HepG2 (cell line): Measurements from ENCODE around the gene ANO6. TPM values are rescaled to one million over a fixed set of nuclear protein-coding genes. Genes with fewer than 3 reads are reported as not detected.

Experiments
- ATAC-seq: fragments of 200-7000 bp; cut with Tn5 transposase; 3 replicates; pipeline ENCODE4 v1.9.1; 2020; ENCODE audit warnings: mild to moderate bottlenecking, moderate library complexity
- BruUV-seq: library from RNA; stranded (reverse); fragments of 400-500 nt; replicated peaks from 2 replicates; lab custom pipeline; 2021; lab: Mats Ljungman, UMichigan
- CTCF ChIA-PET: fragments of 300-600 bp; formaldehyde crosslinking; extraction: SDS; loops from one replicate; lab custom pipeline; 2021; ENCODE audit warnings: low total read pairs, inconsistent platforms, low intra/inter-chr PET ratio; lab: Yijun Ruan, JAX
- POLR2A ChIA-PET: fragments of 350-600 bp; sonication (Branson Sonifier 250); formaldehyde crosslinking; loops from one replicate; lab custom pipeline; 2020; ENCODE audit warnings: antibody characterized with exemption, inconsistent platforms; lab: Yijun Ruan, JAX
- DNase-seq: peaks from one replicate; pipeline ENCODE4 v3.0.0-alpha.2; 2015; ENCODE audit warnings: low spot score
- FAIRE-seq: peaks from 3 replicates; lab custom pipeline; 2011; peaks lifted over from hg19 to GRCh38; lab: Jason Lieb, UNC
- H2AFZ ChIP-seq: one replicate; pipeline ENCODE4 v1.6.1; 2011; ENCODE audit warnings: low read length, inconsistent platforms
- H3K27ac ChIP-seq: fragments of 300-600 bp; 3 replicates; pipeline ENCODE4 v1.8.0; 2011; ENCODE audit warnings: mixed run types, mild to moderate bottlenecking, mixed read lengths, low read length, inconsistent platforms; ENCODE audit not compliant: insufficient read depth; ENCODE audit errors: extremely low read length
- H3K27me3 ChIP-seq, 2 experiments: fragments of 200-600 bp in 1 of 2; 2 replicates in 1 of 2; 3 replicates in 1 of 2; pipeline versions ENCODE4 v1.6.0 to v1.8.0; 2011; ENCODE audit warnings: low read length in 2 of 2, mild to moderate bottlenecking in 2 of 2, moderate library complexity in 2 of 2, inconsistent platforms in 1 of 2; ENCODE audit not compliant: insufficient read depth in 2 of 2, control insufficient read depth in 1 of 2
- H3K36me3 ChIP-seq, 2 experiments: fragments of 200-600 bp in 1 of 2; replicated peaks in 1 of 2; 2 replicates in 1 of 2; 3 replicates in 1 of 2; pipeline versions ENCODE4 v1.5.1 to v1.8.0; 2011; ENCODE audit warnings: low read length in 2 of 2, inconsistent platforms in 1 of 2; ENCODE audit not compliant: insufficient read depth in 2 of 2, control insufficient read depth in 1 of 2
- H3K4me1 ChIP-seq: 2 replicates; pipeline ENCODE4 v1.5.1; 2012; ENCODE audit warnings: low read length, inconsistent platforms; ENCODE audit not compliant: insufficient read depth
- H3K4me2 ChIP-seq: 2 replicates; pipeline ENCODE4 v1.6.0; 2011; ENCODE audit warnings: low read depth, low read length, inconsistent platforms
- H3K4me3 ChIP-seq, 3 experiments: fragments of 200-600 bp in 1 of 3; sonication (generic), shearing (Covaris generic) in 1 of 3; replicated peaks in 1 of 3; 2 replicates each; pipeline ENCODE4 v1.5.1; 2011 to 2016; ENCODE audit warnings: low read length in 3 of 3, inconsistent platforms in 2 of 3, low read depth in 2 of 3, mild to moderate bottlenecking in 2 of 3, control low read depth in 1 of 3, mixed read lengths in 1 of 3; ENCODE audit not compliant: insufficient read depth in 1 of 3
- H3K79me2 ChIP-seq: one replicate; pipeline ENCODE4 v1.6.1; 2011; ENCODE audit warnings: low read length, inconsistent platforms; ENCODE audit not compliant: insufficient read depth
- H3K9ac ChIP-seq: 2 replicates; pipeline ENCODE4 v1.6.0; 2011; ENCODE audit warnings: mild to moderate bottlenecking, low read depth, low read length, inconsistent platforms; ENCODE audit not compliant: insufficient read depth
- H3K9me3 ChIP-seq: 2 replicates; pipeline ENCODE4 v1.5.1; 2012; ENCODE audit warnings: mild to moderate bottlenecking, low read length
- H4K20me1 ChIP-seq: 2 replicates; pipeline ENCODE4 v1.6.0; 2011; ENCODE audit warnings: inconsistent platforms, mild to moderate bottlenecking, low read length, moderate library complexity; ENCODE audit not compliant: insufficient read depth
- HIVEP1 ChIP-seq: sonication (generic); formaldehyde crosslinking; IDR thresholded peaks from 2 replicates; pipeline ENCODE4 v1.4.0; 2020; ENCODE audit warnings: mild to moderate bottlenecking, missing genetic modification reagents
- HMG20B ChIP-seq: conservative IDR thresholded peaks from 2 replicates; pipeline ENCODE4 v1.6.1; 2016; ENCODE audit warnings: missing genetic modification reagents, missing compliant biosample characterization
- NFYC ChIP-seq: IDR thresholded peaks from 2 replicates; pipeline ENCODE4 v1.6.1; 2016; ENCODE audit warnings: missing genetic modification reagents, missing compliant biosample characterization
- RELA ChIP-seq: sonication (generic); formaldehyde crosslinking; IDR thresholded peaks from 2 replicates; pipeline ENCODE4 v1.4.0; 2020; ENCODE audit warnings: missing genetic modification reagents
- RFX5 ChIP-seq: IDR thresholded peaks from 2 replicates; pipeline ENCODE4 v1.6.1; 2011; ENCODE audit warnings: low read depth, low read length, improper control_type of control experiment
- ZNF790 ChIP-seq: sonication (generic); formaldehyde crosslinking; IDR thresholded peaks from 2 replicates; pipeline ENCODE4 v1.8.0; 2022; ENCODE audit warnings: missing genetic modification reagents, mild to moderate bottlenecking, borderline replicate concordance
- ZSCAN9 ChIP-seq: IDR thresholded peaks from 2 replicates; pipeline ENCODE4 v1.6.1; 2016; ENCODE audit warnings: borderline replicate concordance
- WGBS: methylation state at CpG from one replicate; pipeline ENCODE4 v1.1.6; 2017; ENCODE audit warnings: low lambda C conversion rate; 5-methylcytosine and 5-hydroxymethylcytosine counted together
- in situ Hi-C: cut with HindIII; loops from 2 replicates; pipeline ENCODE4 v1.10.0; 2017; ENCODE audit warnings: low pct_unique_long_range_greater_than_20kb; ENCODE audit not compliant: extremely low pct_ligation_motif_present
- intact Hi-C: fragments of 100-400 bp; cut with micrococcal nuclease; formaldehyde crosslinking; loops from one replicate; pipeline ENCODE4 v1.10.0; 2022; ENCODE audit not compliant: unreplicated experiment
- polyA plus RNA-seq, 8 experiments: library from polyadenylated mRNA; depleted of rRNA in 3 of 8; stranded (reverse) in 7 of 8; unstranded in 1 of 8; fragments of >200 nt; fragmentation: Illumina TruSeq in 4 of 8; extraction: Trizol in 4 of 8; gene quantifications; 2 replicates each; pipeline versions ENCODE4 v1.2.1 to v1.2.3, GENCODE V29; 2011 to 2016; ENCODE audit warnings: low read depth in 4 of 8, missing spikeins in 1 of 8, mixed read lengths in 1 of 8; ENCODE audit not compliant: insufficient read depth in 1 of 8
- total RNA-seq, 5 experiments: library from RNA; depleted of rRNA; stranded (reverse); fragments of >200 nt; fragmentation: Illumina TruSeq; extraction: Trizol; gene quantifications; 2 replicates each; pipeline ENCODE4 v1.2.3, GENCODE V29; 2016; ENCODE audit warnings: low read depth in 1 of 5
- TF ChIP-seq, protein P1 (sequence below): sonication (generic); formaldehyde crosslinking; IDR thresholded peaks from 2 replicates; pipeline ENCODE4 v1.4.0; 2020; ENCODE audit warnings: missing genetic modification reagents
- TF ChIP-seq, protein P2 (sequence below): sonication (generic); formaldehyde crosslinking; IDR thresholded peaks from 2 replicates; pipeline ENCODE4 v1.5.1; 2020; ENCODE audit warnings: mild to moderate bottlenecking, missing genetic modification reagents
- TF ChIP-seq, protein P3 (sequence below): sonication (generic); formaldehyde crosslinking; IDR thresholded peaks from 2 replicates; pipeline ENCODE4 v1.9.0; 2022; ENCODE audit warnings: low read depth, missing genetic modification reagents
- TF ChIP-seq, protein P4 (sequence below): sonication (generic); formaldehyde crosslinking; IDR thresholded peaks from 2 replicates; pipeline ENCODE4 v1.8.1; 2023; ENCODE audit warnings: missing genetic modification reagents, inconsistent platforms, borderline replicate concordance

Gene ANO6
- total and polyA plus RNA-seq, 2 of the 13 experiments (the other 11 are each of a cell fraction or from before 2014, with no cell fraction given), result 37.8 to 57.1 TPM

DNA sequence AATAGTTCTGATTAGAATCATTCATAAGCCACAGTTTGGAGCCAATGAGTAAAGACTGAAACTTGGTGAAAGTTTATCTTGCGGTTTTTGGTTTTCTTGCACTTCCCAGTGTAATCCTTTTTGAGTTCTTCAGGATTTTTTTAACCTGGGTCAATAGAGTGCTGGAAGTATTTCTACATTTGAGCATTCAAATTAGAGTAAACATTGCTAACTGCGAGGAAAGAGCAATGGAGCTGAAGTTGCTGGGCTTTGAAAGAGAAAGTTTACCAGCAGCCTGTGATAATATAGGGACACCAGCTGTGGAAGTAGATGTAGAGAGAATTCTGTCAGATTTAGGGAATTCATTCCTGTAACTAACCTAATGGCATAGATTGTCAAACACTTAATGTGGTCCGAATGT lies 30.3 kb downstream of the ANO6 start:
- Histone ChIP-seq H4K20me1 (no peaks in the 10 kb centered on the region), H3K4me2 (no peak overlapping the region), H3K4me3 (no peak overlapping the region), H3K36me3 (no peaks in the 10 kb centered on the region), H3K4me1 (no peaks in the 10 kb centered on the region), H3K27me3 (no peaks in the 10 kb centered on the region), H3K27ac (no peak overlapping the region), H3K79me2 (peaks cover 28% of the 10 kb centered on the region), H3K9me3 (peaks cover 4% of the 10 kb centered on the region; the same call in 1 of the 2 replicates), H2AFZ (no peak overlapping the region), H3K9ac (no peak overlapping the region)
- ATAC-seq (no peak), DNase-seq (no peak), FAIRE-seq (no peak)
- WGBS, result 86% methylated on average over 3 of the region's 3 CpGs
- ChIA-PET CTCF (no interaction called here), POLR2A (no interaction called here)
- TF ChIP-seq, protein P1, sequence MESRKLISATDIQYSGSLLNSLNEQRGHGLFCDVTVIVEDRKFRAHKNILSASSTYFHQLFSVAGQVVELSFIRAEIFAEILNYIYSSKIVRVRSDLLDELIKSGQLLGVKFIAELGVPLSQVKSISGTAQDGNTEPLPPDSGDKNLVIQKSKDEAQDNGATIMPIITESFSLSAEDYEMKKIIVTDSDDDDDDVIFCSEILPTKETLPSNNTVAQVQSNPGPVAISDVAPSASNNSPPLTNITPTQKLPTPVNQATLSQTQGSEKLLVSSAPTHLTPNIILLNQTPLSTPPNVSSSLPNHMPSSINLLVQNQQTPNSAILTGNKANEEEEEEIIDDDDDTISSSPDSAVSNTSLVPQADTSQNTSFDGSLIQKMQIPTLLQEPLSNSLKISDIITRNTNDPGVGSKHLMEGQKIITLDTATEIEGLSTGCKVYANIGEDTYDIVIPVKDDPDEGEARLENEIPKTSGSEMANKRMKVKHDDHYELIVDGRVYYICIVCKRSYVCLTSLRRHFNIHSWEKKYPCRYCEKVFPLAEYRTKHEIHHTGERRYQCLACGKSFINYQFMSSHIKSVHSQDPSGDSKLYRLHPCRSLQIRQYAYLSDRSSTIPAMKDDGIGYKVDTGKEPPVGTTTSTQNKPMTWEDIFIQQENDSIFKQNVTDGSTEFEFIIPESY (CRISPR knock-in tag), result no peak
- TF ChIP-seq, protein P2, sequence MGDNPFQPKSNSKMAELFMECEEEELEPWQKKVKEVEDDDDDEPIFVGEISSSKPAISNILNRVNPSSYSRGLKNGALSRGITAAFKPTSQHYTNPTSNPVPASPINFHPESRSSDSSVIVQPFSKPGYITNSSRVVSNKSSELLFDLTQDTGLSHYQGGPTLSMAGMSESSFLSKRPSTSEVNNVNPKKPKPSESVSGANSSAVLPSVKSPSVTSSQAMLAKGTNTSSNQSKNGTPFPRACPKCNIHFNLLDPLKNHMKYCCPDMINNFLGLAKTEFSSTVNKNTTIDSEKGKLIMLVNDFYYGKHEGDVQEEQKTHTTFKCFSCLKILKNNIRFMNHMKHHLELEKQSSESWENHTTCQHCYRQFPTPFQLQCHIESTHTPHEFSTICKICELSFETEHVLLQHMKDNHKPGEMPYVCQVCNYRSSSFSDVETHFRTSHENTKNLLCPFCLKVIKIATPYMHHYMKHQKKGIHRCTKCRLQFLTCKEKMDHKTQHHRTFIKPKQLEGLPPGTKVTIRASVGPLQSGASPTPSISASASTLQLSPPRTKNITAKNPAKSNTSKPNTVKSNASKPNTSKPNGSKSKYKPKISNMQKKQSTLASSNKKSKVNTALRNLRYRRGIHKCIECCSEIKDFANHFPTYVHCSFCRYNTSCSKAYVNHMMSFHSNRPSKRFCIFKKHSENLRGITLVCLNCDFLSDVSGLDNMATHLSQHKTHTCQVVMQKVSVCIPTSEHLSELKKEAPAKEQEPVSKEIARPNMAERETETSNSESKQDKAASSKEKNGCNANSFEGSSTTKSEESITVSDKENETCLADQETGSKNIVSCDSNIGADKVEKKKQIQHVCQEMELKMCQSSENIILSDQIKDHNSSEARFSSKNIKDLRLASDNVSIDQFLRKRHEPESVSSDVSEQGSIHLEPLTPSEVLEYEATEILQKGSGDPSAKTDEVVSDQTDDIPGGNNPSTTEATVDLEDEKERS (CRISPR knock-in tag), result no peak
- TF ChIP-seq ZNF790 (CRISPR knock-in tag), result no peak
- no peak for TF ChIP-seq HMG20B (CRISPR knock-in tag)
- TF ChIP-seq, protein P3, sequence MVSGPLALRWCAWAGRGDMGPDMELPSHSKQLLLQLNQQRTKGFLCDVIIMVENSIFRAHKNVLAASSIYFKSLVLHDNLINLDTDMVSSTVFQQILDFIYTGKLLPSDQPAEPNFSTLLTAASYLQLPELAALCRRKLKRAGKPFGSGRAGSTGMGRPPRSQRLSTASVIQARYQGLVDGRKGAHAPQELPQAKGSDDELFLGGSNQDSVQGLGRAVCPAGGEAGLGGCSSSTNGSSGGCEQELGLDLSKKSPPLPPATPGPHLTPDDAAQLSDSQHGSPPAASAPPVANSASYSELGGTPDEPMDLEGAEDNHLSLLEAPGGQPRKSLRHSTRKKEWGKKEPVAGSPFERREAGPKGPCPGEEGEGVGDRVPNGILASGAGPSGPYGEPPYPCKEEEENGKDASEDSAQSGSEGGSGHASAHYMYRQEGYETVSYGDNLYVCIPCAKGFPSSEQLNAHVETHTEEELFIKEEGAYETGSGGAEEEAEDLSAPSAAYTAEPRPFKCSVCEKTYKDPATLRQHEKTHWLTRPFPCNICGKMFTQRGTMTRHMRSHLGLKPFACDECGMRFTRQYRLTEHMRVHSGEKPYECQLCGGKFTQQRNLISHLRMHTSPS (CRISPR knock-in tag), result no peak
- TF ChIP-seq RELA, result no peak
- no peak for TF ChIP-seq NFYC (CRISPR knock-in tag)
- TF ChIP-seq, protein P4, sequence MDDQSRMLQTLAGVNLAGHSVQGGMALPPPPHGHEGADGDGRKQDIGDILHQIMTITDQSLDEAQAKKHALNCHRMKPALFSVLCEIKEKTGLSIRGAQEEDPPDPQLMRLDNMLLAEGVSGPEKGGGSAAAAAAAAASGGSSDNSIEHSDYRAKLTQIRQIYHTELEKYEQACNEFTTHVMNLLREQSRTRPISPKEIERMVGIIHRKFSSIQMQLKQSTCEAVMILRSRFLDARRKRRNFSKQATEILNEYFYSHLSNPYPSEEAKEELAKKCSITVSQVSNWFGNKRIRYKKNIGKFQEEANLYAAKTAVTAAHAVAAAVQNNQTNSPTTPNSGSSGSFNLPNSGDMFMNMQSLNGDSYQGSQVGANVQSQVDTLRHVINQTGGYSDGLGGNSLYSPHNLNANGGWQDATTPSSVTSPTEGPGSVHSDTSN (CRISPR knock-in tag), result no peak
- TF ChIP-seq HIVEP1 (CRISPR knock-in tag), result no peak
- TF ChIP-seq ZSCAN9 (CRISPR knock-in tag), result no peak
- no peak for TF ChIP-seq RFX5
- BruUV-seq, result no TSS peak
- in situ Hi-C loops, result no loop called here
- intact Hi-C loops, result no loop called here
